Measurements from ENCODE around the gene FBXW11.
A peak's percentile ranks its signal among the peaks of the same experiment; 100 is the strongest.

GRCh38 chr5:172006321-172007174 is at the start of gene FBXW11:
- TF ChIP-seq ZBTB33 (IDR thresholded peaks at IDR 0.05) (0 out of 2 replicates have a peak, but pooled peaks have one; percentile 6), JUNB (IDR thresholded peaks at IDR 0.05) (no peak), E4F1 (IDR thresholded peaks at IDR 0.05; ENCODE audit: borderline replicate concordance, partially characterized antibody) (peak; percentile 38), MEF2A (IDR thresholded peaks at IDR 0.05; ENCODE audit: insufficient read depth, low read depth, low read length) (0 out of 2 replicates have a peak, but pooled peaks have one; percentile 38), USF2 (IDR thresholded peaks at IDR 0.05; ENCODE audit: borderline replicate concordance, low read depth, low read length) (no peak)
- TF ChIP-seq, protein P1, sequence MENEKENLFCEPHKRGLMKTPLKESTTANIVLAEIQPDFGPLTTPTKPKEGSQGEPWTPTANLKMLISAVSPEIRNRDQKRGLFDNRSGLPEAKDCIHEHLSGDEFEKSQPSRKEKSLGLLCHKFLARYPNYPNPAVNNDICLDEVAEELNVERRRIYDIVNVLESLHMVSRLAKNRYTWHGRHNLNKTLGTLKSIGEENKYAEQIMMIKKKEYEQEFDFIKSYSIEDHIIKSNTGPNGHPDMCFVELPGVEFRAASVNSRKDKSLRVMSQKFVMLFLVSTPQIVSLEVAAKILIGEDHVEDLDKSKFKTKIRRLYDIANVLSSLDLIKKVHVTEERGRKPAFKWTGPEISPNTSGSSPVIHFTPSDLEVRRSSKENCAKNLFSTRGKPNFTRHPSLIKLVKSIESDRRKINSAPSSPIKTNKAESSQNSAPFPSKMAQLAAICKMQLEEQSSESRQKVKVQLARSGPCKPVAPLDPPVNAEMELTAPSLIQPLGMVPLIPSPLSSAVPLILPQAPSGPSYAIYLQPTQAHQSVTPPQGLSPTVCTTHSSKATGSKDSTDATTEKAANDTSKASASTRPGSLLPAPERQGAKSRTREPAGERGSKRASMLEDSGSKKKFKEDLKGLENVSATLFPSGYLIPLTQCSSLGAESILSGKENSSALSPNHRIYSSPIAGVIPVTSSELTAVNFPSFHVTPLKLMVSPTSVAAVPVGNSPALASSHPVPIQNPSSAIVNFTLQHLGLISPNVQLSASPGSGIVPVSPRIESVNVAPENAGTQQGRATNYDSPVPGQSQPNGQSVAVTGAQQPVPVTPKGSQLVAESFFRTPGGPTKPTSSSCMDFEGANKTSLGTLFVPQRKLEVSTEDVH (IDR thresholded peaks at IDR 0.05; ENCODE audit: low read depth, partially characterized antibody): peak; percentile 85
- TF ChIP-seq, protein P2, sequence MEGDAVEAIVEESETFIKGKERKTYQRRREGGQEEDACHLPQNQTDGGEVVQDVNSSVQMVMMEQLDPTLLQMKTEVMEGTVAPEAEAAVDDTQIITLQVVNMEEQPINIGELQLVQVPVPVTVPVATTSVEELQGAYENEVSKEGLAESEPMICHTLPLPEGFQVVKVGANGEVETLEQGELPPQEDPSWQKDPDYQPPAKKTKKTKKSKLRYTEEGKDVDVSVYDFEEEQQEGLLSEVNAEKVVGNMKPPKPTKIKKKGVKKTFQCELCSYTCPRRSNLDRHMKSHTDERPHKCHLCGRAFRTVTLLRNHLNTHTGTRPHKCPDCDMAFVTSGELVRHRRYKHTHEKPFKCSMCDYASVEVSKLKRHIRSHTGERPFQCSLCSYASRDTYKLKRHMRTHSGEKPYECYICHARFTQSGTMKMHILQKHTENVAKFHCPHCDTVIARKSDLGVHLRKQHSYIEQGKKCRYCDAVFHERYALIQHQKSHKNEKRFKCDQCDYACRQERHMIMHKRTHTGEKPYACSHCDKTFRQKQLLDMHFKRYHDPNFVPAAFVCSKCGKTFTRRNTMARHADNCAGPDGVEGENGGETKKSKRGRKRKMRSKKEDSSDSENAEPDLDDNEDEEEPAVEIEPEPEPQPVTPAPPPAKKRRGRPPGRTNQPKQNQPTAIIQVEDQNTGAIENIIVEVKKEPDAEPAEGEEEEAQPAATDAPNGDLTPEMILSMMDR (IDR thresholded peaks at IDR 0.05 in 2 of 3, conservative IDR thresholded peaks at IDR 0.05 in 1 of 3; ENCODE audit: control insufficient read depth in 2 of 3, extremely low read depth in 1 of 3, insufficient read depth in 1 of 3, low read depth in 3 of 3, low read length in 3 of 3): no peak
